ENCODE results near the gene PURA.

PURA gene

DNA sequence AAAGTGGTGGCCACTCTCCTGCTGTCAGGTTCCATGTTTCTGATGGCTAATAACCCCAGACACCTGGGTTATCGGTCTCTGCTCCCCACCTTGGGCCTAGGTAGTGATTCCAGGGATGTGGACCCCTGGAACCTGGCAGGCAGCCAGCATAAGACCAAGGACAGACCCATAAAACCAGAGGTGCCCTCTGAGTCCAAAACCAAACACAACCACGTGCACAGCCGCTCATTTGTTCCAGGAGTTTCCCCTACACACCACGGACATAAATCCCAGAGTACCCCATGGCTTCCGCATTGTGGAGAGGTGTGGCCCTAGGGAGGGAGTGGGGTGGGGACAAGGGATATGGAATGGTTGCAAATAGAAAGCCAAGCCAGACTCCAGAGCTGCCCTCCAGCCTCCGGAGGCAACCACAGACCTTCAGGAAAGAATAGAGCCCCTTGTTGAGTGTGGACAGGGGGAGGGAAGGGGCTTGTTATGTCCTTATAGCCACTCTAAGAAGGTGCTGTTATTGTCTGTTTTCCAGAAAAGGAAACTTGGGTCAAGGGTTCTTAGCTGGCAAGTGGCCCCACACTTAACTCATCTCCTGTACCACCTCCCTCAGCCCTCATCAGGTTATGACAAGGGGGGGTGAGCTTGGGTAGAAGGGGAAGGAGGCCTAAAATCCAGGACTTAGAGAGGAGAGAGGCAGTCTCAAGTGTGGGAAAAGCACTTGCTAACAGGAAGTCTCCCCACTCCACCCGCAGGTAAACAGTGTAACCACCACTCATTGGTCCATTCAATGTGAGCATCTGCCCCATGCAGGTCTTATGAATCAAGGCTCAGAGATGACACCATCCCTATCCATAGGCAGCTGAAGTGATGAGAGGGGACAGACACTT lies 37.5 kb downstream of the PURA start:
- no peak overlapping the region for H3K4me3 ChIP-seq (ENCODE audit: low read length)
- H3F3A ChIP-seq (ENCODE audit: control insufficient read depth, insufficient read depth) = no peaks in the 10 kb centered on the region
- H3K4me1 ChIP-seq (ENCODE audit: control insufficient read depth, low read length) = peaks cover 4% of the 10 kb centered on the region
- H3K27ac ChIP-seq (ENCODE audit: low read depth, low read length) = no peak overlapping the region
- H3K27me3 ChIP-seq (ENCODE audit: control insufficient read depth, low read length) = peaks cover 12% of the 10 kb centered on the region
- peaks cover 5% of the 10 kb centered on the region; the same call in 1 of the 2 replicates for H4K20me1 ChIP-seq (ENCODE audit: control insufficient read depth, insufficient read depth, low read depth, low read length)
- no peaks in the 10 kb centered on the region for H3K79me2 ChIP-seq (ENCODE audit: control insufficient read depth, low read length)
- no peaks in the 10 kb centered on the region for H3K36me3 ChIP-seq (ENCODE audit: control insufficient read depth, low read length)
- H3K9me3 ChIP-seq (ENCODE audit: control insufficient read depth, insufficient read depth, low read length) = no peaks in the 10 kb centered on the region
- TF ChIP-seq, protein P1, sequence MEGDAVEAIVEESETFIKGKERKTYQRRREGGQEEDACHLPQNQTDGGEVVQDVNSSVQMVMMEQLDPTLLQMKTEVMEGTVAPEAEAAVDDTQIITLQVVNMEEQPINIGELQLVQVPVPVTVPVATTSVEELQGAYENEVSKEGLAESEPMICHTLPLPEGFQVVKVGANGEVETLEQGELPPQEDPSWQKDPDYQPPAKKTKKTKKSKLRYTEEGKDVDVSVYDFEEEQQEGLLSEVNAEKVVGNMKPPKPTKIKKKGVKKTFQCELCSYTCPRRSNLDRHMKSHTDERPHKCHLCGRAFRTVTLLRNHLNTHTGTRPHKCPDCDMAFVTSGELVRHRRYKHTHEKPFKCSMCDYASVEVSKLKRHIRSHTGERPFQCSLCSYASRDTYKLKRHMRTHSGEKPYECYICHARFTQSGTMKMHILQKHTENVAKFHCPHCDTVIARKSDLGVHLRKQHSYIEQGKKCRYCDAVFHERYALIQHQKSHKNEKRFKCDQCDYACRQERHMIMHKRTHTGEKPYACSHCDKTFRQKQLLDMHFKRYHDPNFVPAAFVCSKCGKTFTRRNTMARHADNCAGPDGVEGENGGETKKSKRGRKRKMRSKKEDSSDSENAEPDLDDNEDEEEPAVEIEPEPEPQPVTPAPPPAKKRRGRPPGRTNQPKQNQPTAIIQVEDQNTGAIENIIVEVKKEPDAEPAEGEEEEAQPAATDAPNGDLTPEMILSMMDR (IDR thresholded peaks at IDR 0.05; ENCODE audit: low read depth, low read length, poor library complexity, severe bottlenecking) = no peak
- TF ChIP-seq EZH2phosphoT487 (IDR thresholded peaks at IDR 0.05; ENCODE audit: borderline replicate concordance, low read length) = no peak
- no peak overlapping the region for H3K4me2 ChIP-seq (ENCODE audit: low read length)
- H3K9me2 ChIP-seq (replicated peaks; ENCODE audit: control insufficient read depth, low read length) = no peaks in the 10 kb centered on the region

DNA sequence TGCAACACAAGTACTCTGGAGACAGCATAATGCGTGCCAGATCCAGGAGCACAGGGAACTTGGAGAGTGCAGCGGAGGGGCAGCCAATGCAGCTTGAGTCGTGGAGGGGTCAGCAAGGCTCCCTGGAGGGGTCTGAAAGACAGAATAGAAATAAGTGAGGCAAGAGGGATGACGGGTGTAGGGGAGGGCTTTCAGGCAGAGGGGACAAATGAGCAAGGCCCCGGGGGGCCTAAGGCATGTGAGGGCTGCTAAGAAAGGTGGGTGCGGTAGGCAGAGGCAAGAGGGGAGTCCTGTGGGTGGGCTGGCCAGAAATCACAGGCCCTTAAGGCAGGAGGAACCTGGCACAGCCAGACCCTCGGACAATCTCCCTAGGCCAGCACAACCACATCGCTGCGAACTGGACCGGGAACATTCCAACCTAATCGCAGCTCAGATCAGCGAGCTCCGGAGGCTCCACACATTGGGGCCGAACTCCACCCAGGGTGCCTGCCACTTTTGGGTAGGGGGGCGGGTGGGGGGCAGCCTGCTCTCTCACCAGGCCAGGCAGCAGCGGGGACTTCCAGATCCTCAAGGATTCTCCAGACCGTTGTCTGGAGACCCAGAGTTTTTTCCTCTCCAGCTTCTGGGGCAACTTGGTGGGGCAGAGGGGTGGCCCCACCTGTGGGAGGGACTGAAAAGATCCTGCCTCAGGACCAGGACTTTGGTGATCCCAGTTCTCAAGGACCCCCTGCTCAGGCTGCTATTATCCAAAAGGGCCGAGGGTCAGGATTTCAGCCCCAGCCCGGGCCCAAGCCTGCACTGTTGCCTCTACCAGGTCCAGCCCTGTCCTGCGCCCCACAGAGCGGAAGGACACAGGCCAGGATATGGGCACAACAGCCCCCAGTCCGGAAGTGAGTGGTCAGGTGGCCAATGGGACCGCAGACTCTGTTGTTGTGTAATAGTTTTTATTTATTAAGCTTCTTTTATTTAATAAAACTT lies 38.4 kb downstream of the PURA start:
- peaks cover 11% of the 10 kb centered on the region for H3K4me1 ChIP-seq (ENCODE audit: control insufficient read depth, low read length)
- no peak overlapping the region for H3K4me3 ChIP-seq (ENCODE audit: low read length)
- H3K9me3 ChIP-seq (ENCODE audit: control insufficient read depth, insufficient read depth, low read length) = no peaks in the 10 kb centered on the region
- H3K9me2 ChIP-seq (replicated peaks; ENCODE audit: control insufficient read depth, low read length) = no peaks in the 10 kb centered on the region
- H3K27ac ChIP-seq (ENCODE audit: low read depth, low read length) = no peak overlapping the region
- peaks cover 3% of the 10 kb centered on the region; the same call in 1 of the 2 replicates for H4K20me1 ChIP-seq (ENCODE audit: control insufficient read depth, insufficient read depth, low read depth, low read length)
- H3K79me2 ChIP-seq (ENCODE audit: control insufficient read depth, low read length) = no peaks in the 10 kb centered on the region
- no peaks in the 10 kb centered on the region for H3K36me3 ChIP-seq (ENCODE audit: control insufficient read depth, low read length)
- no peak overlapping the region for H3K4me2 ChIP-seq (ENCODE audit: low read length)
- no peaks in the 10 kb centered on the region for H3F3A ChIP-seq (ENCODE audit: control insufficient read depth, insufficient read depth)
- TF ChIP-seq, protein P1 (IDR thresholded peaks at IDR 0.05; ENCODE audit: low read depth, low read length, poor library complexity, severe bottlenecking) = no peak
- no peak for TF ChIP-seq EZH2phosphoT487 (IDR thresholded peaks at IDR 0.05; ENCODE audit: borderline replicate concordance, low read length)
- peaks cover 6% of the 10 kb centered on the region; the same call in 1 of the 2 replicates for H3K27me3 ChIP-seq (ENCODE audit: control insufficient read depth, low read length)

DNA sequence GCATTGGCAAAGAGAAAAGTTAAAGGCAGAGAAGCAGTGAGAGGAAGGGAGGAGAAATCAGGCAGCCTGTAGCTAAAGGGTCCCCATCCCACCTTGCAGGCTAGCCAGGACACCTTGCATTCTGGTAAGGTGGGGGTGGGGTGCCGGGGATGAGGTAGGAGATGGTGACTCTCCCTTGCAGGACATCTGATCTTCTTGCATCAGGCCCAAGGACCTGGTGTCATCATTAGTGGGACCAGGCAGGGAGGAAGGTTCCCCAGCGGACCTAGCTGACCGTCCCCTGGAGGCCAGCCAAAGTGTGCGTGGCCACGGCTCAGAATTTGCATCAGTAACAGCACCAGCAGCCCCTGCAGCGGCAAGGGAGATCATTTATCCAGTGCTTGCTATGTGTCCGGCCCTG lies 39.3 kb downstream of the PURA start:
- H3K27me3 ChIP-seq (ENCODE audit: control insufficient read depth, low read length) = no peaks in the 10 kb centered on the region
- no peaks in the 10 kb centered on the region for H3K36me3 ChIP-seq (ENCODE audit: control insufficient read depth, low read length)
- no peak overlapping the region for H3K27ac ChIP-seq (ENCODE audit: low read depth, low read length)
- H3K9me2 ChIP-seq (replicated peaks; ENCODE audit: control insufficient read depth, low read length) = no peaks in the 10 kb centered on the region
- H3K9me3 ChIP-seq (ENCODE audit: control insufficient read depth, insufficient read depth, low read length) = no peaks in the 10 kb centered on the region
- H3K79me2 ChIP-seq (ENCODE audit: control insufficient read depth, low read length) = no peaks in the 10 kb centered on the region
- TF ChIP-seq, protein P1 (IDR thresholded peaks at IDR 0.05; ENCODE audit: low read depth, low read length, poor library complexity, severe bottlenecking) = no peak
- no peak for TF ChIP-seq EZH2phosphoT487 (IDR thresholded peaks at IDR 0.05; ENCODE audit: borderline replicate concordance, low read length)
- peaks cover 11% of the 10 kb centered on the region for H3K4me1 ChIP-seq (ENCODE audit: control insufficient read depth, low read length)
- no peaks in the 10 kb centered on the region; the same call in 1 of the 2 replicates for H4K20me1 ChIP-seq (ENCODE audit: control insufficient read depth, insufficient read depth, low read depth, low read length)
- no peak overlapping the region for H3K4me3 ChIP-seq (ENCODE audit: low read length)
- H3F3A ChIP-seq (ENCODE audit: control insufficient read depth, insufficient read depth) = no peaks in the 10 kb centered on the region
- H3K4me2 ChIP-seq (ENCODE audit: low read length) = no peak overlapping the region

Data from DOHH2 (cell line).